HepG2 (cell line): ENCODE measurements around the gene COL26A1. TPM values are rescaled to one million over a fixed set of nuclear protein-coding genes. Genes with fewer than 3 reads are reported as not detected.

Experiments
- CEBPB ChIP-seq: IDR thresholded peaks from 2 replicates; pipeline ENCODE4 v1.6.1; 2011; ENCODE audit warnings: low read depth, low read length, improper control_type of control experiment, borderline replicate concordance
- NFE2L1 ChIP-seq: sonication (generic); formaldehyde crosslinking; IDR thresholded peaks from 2 replicates; pipeline ENCODE4 v1.4.0; 2020; ENCODE audit warnings: missing genetic modification reagents, mild to moderate bottlenecking, borderline replicate concordance
- RBAK ChIP-seq: sonication (generic); formaldehyde crosslinking; IDR thresholded peaks from 2 replicates; pipeline ENCODE4 v1.5.1; 2020; ENCODE audit warnings: mild to moderate bottlenecking, missing genetic modification reagents
- RBFOX2 ChIP-seq: fragments of 200-400 bp; formaldehyde crosslinking; IDR thresholded peaks from 2 replicates; pipeline ENCODE4 v1.6.1; 2017; ENCODE audit warnings: low read depth, mild to moderate bottlenecking, low read length
- REPIN1 ChIP-seq: sonication (generic); formaldehyde crosslinking; IDR thresholded peaks from 2 replicates; pipeline ENCODE4 v1.8.0; 2022; ENCODE audit warnings: missing genetic modification reagents, low read depth, mild to moderate bottlenecking, borderline replicate concordance
- RFX5 ChIP-seq: IDR thresholded peaks from 2 replicates; pipeline ENCODE4 v1.6.1; 2011; ENCODE audit warnings: low read depth, low read length, improper control_type of control experiment
- RFXAP ChIP-seq: sonication (generic); formaldehyde crosslinking; IDR thresholded peaks from 2 replicates; pipeline ENCODE4 v1.4.0; 2020; ENCODE audit warnings: missing genetic modification reagents, borderline replicate concordance
- ZNF451 ChIP-seq: sonication (generic); formaldehyde crosslinking; IDR thresholded peaks from 2 replicates; pipeline ENCODE4 v1.5.0; 2020; ENCODE audit warnings: mild to moderate bottlenecking, missing genetic modification reagents
- polyA plus RNA-seq, 8 experiments: library from polyadenylated mRNA; depleted of rRNA in 3 of 8; stranded (reverse) in 7 of 8; unstranded in 1 of 8; fragments of >200 nt; fragmentation: Illumina TruSeq in 4 of 8; extraction: Trizol in 4 of 8; gene quantifications; 2 replicates each; pipeline versions ENCODE4 v1.2.1 to v1.2.3, GENCODE V29; 2011 to 2016; ENCODE audit warnings: low read depth in 4 of 8, missing spikeins in 1 of 8, mixed read lengths in 1 of 8; ENCODE audit not compliant: insufficient read depth in 1 of 8
- total RNA-seq, 5 experiments: library from RNA; depleted of rRNA; stranded (reverse); fragments of >200 nt; fragmentation: Illumina TruSeq; extraction: Trizol; gene quantifications; 2 replicates each; pipeline ENCODE4 v1.2.3, GENCODE V29; 2016; ENCODE audit warnings: low read depth in 1 of 5
- TF ChIP-seq, protein P1 (sequence below): sonication (generic); formaldehyde crosslinking; IDR thresholded peaks from 2 replicates; pipeline ENCODE4 v1.4.0; 2020; ENCODE audit warnings: missing genetic modification reagents, borderline replicate concordance
- TF ChIP-seq, protein P2 (sequence below): sonication (generic); formaldehyde crosslinking; conservative IDR thresholded peaks from 2 replicates; pipeline ENCODE4 v1.4.0; 2020; ENCODE audit warnings: mild to moderate bottlenecking, missing genetic modification reagents, moderate library complexity
- TF ChIP-seq, protein P3 (sequence below): sonication (generic); formaldehyde crosslinking; IDR thresholded peaks from 2 replicates; pipeline ENCODE4 v1.4.0; 2020; ENCODE audit warnings: missing genetic modification reagents, mild to moderate bottlenecking, borderline replicate concordance
- TF ChIP-seq, protein P4 (sequence below): sonication (generic); formaldehyde crosslinking; IDR thresholded peaks from 2 replicates; pipeline ENCODE4 v1.5.0; 2020; ENCODE audit warnings: mild to moderate bottlenecking, missing genetic modification reagents, borderline replicate concordance

COL26A1 gene
- total and polyA plus RNA-seq, 2 of the 13 experiments (the other 11 are each of a cell fraction or from before 2014, with no cell fraction given): 7.8 to 9.2 TPM

DNA sequence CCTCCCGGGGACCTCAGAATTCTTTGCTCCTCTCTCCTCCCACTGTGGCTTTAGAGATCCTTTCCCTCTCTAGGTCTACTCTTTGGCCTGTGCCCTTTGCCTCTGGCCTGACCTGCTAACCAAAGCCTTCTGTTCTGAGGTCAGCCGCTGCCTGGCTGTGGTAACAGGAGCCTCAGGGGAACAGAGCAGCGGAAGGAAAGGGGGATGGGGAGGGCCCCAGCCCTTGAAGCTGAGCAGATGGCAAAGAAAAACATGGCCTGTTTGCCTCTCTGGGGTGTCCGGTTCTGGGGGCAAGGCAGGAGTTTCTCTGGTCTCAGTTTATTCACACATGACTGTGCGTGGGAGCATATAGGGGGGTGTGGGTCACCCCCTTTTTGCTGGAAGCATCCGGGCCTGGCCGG is 28.2 kb downstream of the COL26A1 start (continued):
- TF ChIP-seq, protein P1, sequence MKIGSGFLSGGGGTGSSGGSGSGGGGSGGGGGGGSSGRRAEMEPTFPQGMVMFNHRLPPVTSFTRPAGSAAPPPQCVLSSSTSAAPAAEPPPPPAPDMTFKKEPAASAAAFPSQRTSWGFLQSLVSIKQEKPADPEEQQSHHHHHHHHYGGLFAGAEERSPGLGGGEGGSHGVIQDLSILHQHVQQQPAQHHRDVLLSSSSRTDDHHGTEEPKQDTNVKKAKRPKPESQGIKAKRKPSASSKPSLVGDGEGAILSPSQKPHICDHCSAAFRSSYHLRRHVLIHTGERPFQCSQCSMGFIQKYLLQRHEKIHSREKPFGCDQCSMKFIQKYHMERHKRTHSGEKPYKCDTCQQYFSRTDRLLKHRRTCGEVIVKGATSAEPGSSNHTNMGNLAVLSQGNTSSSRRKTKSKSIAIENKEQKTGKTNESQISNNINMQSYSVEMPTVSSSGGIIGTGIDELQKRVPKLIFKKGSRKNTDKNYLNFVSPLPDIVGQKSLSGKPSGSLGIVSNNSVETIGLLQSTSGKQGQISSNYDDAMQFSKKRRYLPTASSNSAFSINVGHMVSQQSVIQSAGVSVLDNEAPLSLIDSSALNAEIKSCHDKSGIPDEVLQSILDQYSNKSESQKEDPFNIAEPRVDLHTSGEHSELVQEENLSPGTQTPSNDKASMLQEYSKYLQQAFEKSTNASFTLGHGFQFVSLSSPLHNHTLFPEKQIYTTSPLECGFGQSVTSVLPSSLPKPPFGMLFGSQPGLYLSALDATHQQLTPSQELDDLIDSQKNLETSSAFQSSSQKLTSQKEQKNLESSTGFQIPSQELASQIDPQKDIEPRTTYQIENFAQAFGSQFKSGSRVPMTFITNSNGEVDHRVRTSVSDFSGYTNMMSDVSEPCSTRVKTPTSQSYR (CRISPR knock-in tag): peak; percentile 96
- TF ChIP-seq NFE2L1 (CRISPR knock-in tag) (no peak), REPIN1 (CRISPR knock-in tag) (no peak), ZNF451 (CRISPR knock-in tag) (no peak), RBAK (CRISPR knock-in tag) (no peak), RFX5 (no peak), CEBPB (no peak), RBFOX2 (0 out of 2 replicates have a peak, but pooled peaks have one; percentile 31), RFXAP (CRISPR knock-in tag) (peak; percentile 67; the same call in 1 of the 2 replicates)
- TF ChIP-seq, protein P2, sequence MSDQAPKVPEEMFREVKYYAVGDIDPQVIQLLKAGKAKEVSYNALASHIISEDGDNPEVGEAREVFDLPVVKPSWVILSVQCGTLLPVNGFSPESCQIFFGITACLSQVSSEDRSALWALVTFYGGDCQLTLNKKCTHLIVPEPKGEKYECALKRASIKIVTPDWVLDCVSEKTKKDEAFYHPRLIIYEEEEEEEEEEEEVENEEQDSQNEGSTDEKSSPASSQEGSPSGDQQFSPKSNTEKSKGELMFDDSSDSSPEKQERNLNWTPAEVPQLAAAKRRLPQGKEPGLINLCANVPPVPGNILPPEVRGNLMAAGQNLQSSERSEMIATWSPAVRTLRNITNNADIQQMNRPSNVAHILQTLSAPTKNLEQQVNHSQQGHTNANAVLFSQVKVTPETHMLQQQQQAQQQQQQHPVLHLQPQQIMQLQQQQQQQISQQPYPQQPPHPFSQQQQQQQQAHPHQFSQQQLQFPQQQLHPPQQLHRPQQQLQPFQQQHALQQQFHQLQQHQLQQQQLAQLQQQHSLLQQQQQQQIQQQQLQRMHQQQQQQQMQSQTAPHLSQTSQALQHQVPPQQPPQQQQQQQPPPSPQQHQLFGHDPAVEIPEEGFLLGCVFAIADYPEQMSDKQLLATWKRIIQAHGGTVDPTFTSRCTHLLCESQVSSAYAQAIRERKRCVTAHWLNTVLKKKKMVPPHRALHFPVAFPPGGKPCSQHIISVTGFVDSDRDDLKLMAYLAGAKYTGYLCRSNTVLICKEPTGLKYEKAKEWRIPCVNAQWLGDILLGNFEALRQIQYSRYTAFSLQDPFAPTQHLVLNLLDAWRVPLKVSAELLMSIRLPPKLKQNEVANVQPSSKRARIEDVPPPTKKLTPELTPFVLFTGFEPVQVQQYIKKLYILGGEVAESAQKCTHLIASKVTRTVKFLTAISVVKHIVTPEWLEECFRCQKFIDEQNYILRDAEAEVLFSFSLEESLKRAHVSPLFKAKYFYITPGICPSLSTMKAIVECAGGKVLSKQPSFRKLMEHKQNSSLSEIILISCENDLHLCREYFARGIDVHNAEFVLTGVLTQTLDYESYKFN (CRISPR knock-in tag): peak; percentile 98
- TF ChIP-seq, protein P3, sequence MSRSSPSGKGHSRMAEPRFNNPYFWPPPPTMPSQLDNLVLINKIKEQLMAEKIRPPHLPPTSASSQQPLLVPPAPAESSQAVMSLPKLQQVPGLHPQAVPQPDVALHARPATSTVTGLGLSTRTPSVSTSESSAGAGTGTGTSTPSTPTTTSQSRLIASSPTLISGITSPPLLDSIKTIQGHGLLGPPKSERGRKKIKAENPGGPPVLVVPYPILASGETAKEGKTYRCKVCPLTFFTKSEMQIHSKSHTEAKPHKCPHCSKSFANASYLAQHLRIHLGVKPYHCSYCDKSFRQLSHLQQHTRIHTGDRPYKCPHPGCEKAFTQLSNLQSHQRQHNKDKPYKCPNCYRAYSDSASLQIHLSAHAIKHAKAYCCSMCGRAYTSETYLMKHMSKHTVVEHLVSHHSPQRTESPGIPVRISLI: peak; percentile 45; the same call in 1 of the 2 replicates
- TF ChIP-seq, protein P4, sequence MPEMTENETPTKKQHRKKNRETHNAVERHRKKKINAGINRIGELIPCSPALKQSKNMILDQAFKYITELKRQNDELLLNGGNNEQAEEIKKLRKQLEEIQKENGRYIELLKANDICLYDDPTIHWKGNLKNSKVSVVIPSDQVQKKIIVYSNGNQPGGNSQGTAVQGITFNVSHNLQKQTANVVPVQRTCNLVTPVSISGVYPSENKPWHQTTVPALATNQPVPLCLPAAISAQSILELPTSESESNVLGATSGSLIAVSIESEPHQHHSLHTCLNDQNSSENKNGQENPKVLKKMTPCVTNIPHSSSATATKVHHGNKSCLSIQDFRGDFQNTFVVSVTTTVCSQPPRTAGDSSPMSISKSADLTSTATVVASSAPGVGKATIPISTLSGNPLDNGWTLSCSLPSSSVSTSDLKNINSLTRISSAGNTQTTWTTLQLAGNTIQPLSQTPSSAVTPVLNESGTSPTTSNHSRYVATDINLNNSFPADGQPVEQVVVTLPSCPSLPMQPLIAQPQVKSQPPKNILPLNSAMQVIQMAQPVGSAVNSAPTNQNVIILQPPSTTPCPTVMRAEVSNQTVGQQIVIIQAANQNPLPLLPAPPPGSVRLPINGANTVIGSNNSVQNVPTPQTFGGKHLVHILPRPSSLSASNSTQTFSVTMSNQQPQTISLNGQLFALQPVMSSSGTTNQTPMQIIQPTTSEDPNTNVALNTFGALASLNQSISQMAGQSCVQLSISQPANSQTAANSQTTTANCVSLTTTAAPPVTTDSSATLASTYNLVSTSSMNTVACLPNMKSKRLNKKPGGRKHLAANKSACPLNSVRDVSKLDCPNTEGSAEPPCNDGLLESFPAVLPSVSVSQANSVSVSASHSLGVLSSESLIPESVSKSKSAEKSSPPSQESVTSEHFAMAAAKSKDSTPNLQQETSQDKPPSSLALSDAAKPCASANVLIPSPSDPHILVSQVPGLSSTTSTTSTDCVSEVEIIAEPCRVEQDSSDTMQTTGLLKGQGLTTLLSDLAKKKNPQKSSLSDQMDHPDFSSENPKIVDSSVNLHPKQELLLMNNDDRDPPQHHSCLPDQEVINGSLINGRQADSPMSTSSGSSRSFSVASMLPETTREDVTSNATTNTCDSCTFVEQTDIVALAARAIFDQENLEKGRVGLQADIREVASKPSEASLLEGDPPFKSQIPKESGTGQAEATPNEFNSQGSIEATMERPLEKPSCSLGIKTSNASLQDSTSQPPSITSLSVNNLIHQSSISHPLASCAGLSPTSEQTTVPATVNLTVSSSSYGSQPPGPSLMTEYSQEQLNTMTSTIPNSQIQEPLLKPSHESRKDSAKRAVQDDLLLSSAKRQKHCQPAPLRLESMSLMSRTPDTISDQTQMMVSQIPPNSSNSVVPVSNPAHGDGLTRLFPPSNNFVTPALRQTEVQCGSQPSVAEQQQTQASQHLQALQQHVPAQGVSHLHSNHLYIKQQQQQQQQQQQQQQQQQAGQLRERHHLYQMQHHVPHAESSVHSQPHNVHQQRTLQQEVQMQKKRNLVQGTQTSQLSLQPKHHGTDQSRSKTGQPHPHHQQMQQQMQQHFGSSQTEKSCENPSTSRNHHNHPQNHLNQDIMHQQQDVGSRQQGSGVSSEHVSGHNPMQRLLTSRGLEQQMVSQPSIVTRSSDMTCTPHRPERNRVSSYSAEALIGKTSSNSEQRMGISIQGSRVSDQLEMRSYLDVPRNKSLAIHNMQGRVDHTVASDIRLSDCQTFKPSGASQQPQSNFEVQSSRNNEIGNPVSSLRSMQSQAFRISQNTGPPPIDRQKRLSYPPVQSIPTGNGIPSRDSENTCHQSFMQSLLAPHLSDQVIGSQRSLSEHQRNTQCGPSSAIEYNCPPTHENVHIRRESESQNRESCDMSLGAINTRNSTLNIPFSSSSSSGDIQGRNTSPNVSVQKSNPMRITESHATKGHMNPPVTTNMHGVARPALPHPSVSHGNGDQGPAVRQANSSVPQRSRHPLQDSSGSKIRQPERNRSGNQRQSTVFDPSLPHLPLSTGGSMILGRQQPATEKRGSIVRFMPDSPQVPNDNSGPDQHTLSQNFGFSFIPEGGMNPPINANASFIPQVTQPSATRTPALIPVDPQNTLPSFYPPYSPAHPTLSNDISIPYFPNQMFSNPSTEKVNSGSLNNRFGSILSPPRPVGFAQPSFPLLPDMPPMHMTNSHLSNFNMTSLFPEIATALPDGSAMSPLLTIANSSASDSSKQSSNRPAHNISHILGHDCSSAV (CRISPR knock-in tag): no peak
